ENCODE measurements around the gene RPTOR.

GRCh38 chr17:80706463-80706867, 161.8 kb downstream of the RPTOR start:
- TF ChIP-seq POLR2AphosphoS5 (IDR thresholded peaks at IDR 0.05; ENCODE audit: low read depth, low read length) (no peak), CTCF (IDR thresholded peaks at IDR 0.05) (no peak), TCF7L2 (IDR thresholded peaks at IDR 0.05; ENCODE audit: low read depth, low read length) (no peak), REST (IDR thresholded peaks at IDR 0.05; ENCODE audit: insufficient read depth in 1 of 2, low read depth in 2 of 2, low read length in 1 of 2) (no peak)
